Esophagus squamous epithelium (tissue), 5 donors: ENCODE data around the gene NEU4. TPM values are rescaled to one million over a fixed set of nuclear protein-coding genes. Genes with fewer than 3 reads are reported as not detected.

ENCODE experiments used
- DNase-seq: peaks from one replicate; lab custom pipeline; 2025; lab: John Stamatoyannopoulos, UW
- H3K27ac ChIP-seq, 4 donors: fragments of 200-600 bp; sonication (generic); one replicate each; pipeline ENCODE4 v1.5.1; 2016 to 2019; ENCODE audit warnings: mild to moderate bottlenecking in 1 of 4
- H3K27me3 ChIP-seq, 4 donors: fragments of 200-600 bp; sonication (generic); 1 replicate in 3 of 4; 2 replicates in 1 of 4; pipeline versions ENCODE4 v1.5.1 to v1.6.0; 2017 to 2021; ENCODE audit warnings: antibody characterized with exemption in 1 of 4
- H3K36me3 ChIP-seq, 3 donors: fragments of 200-600 bp; sonication (generic); one replicate each; pipeline ENCODE4 v1.5.1; 2016 to 2019
- H3K4me1 ChIP-seq, 3 donors: fragments of 200-600 bp; sonication (generic); one replicate each; pipeline ENCODE4 v1.5.1; 2017 to 2019
- H3K4me3 ChIP-seq, 4 donors: fragments of 200-600 bp; sonication (generic); 1 replicate in 3 of 4; 2 replicates in 1 of 4; pipeline ENCODE4 v1.5.1; 2016 to 2019; ENCODE audit warnings: mild to moderate bottlenecking in 2 of 4, moderate library complexity in 1 of 4
- H3K9me3 ChIP-seq, 3 donors: fragments of 200-600 bp; sonication (generic); one replicate each; pipeline ENCODE4 v1.5.1; 2016 to 2019
- POLR2A ChIP-seq, 4 donors: fragments of 450-650 bp; IDR thresholded peaks; one replicate each; pipeline ENCODE4 v1.6.1; 2017; ENCODE audit warnings: antibody characterized with exemption in 4 of 4, mild to moderate bottlenecking in 4 of 4, moderate library complexity in 3 of 4
- WGBS, 2 donors: methylation state at CpG; one replicate each; pipeline ENCODE4 v1.1.5; 2018; 5-methylcytosine and 5-hydroxymethylcytosine counted together
- intact Hi-C: fragments of 100-400 bp; cut with DNase I; formaldehyde crosslinking; loops from one replicate; pipeline ENCODE4 v1.15.0; 2022
- total RNA-seq, 4 donors: library from RNA; depleted of rRNA; stranded (reverse); fragments of >200 nt; gene quantifications; one replicate each; pipeline ENCODE4 v1.1.0, GENCODE V29; 2016
- TF ChIP-seq, protein P1 (sequence below), 6 experiments: fragments of 450-650 bp in 4 of 6; fragments of 200-600 bp in 2 of 6; sonication (generic) in 2 of 6; IDR thresholded peaks; one replicate each; pipeline ENCODE4 v1.5.1; 2016 to 2019; ENCODE audit warnings: antibody characterized with exemption in 6 of 6, mild to moderate bottlenecking in 4 of 6, moderate library complexity in 4 of 6
- donor health status: DM: yes; HTN: yes; CAD: no.

Gene NEU4
- total RNA-seq, 4 donors from 2014 or later = not detected

DNA sequence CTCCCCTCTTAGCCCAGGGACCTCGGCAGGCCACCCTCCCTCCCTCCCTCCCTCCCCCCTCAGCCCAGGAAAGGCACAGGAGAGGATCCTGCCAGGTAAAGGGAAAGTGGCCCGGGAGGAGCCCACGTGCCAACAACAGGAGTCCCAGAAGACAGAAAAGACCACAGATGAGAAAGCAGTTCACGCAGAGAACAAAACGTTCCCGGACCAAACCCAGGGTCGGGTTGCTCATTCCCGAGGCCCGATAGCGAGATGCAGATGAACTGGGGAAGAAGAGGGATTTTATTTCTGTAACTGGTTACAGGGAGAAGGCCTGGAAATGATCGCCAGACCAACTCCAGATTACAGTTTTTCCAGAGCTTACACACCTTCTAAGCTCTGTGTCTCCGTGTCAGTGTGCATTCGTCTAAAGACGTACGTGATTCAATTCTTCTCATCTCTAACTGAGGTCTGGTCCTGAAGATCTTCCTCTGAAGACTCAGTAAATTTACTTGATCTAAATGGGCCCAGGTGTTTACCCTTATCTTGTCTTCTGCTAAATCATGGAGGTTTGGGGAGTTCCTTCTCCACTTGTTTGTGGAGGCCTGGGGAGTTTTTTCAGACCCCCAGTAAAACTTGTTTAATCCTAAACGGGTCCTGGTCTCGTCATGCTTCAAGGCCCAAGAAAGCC is 807 bp upstream of the NEU4 start:
- Histone ChIP-seq H3K4me3 (no peak overlapping the region), H3K36me3 (no peaks in the 10 kb centered on the region), H3K27ac (no peak overlapping the region), H3K9me3 (no peaks in the 10 kb centered on the region), H3K27me3 (peaks cover 6 to 39% (median 7%) of the 10 kb centered on the region in 4 donors), H3K4me1 (peaks cover 14 to 18% (median 18%) of the 10 kb centered on the region in 3 donors)
- intact Hi-C loops = no loop called here
- WGBS, 2 donors = 67 to 72% methylated on average over 12 to 15 of the region's 17 CpGs
- no peak for DNase-seq
- no peak for TF ChIP-seq POLR2A (IDR thresholded peaks at IDR 0.05)

DNA sequence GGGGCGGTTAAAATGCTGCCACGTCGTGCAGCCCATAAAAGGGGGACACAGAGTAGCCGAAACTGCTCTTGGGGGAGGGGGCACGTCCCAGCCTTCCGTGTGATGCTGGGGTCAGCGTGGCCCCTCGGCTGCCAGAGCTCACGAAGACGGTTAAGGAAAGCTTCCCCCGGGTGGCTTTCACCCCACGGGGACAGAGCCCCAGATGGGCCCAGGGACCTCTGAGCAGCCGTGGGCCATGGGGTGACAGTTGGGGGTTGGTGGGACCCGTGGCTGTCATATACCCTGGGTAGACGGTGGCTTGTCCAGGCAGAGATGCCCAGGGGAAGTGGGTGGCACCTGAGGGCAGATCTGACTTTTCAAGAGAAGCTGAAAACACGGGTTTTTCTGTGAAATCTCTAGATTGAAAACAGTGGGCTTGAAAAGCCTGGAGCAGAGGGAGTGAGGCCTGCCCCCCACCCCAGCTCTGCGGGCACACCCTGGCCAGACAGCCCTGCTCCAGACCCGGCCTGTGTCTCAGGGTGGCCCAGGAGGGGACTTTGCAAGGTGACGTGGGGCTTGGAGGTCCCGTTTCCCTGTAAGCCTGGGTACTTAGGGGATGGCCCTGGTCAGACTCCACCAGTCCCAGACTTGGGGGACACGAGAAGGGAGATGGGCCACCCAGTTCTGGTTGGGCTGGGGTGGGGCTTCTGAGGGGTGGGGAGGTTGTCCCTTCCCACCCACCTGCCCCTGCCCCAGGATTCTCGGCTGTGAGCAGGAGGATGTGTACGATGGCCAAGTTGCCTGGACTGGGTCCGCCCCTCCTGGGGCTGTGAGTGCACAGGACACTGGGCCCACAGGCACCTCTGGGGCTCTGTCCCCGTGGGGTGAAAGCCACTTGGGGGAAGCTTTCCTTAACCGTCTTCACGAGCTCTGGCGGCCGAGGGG is 652 bp downstream of the NEU4 start:
- no peaks in the 10 kb centered on the region for H3K9me3 ChIP-seq
- peaks cover 2 to 31% (median 2%) of the 10 kb centered on the region in 4 donors for H3K27me3 ChIP-seq
- H3K36me3 ChIP-seq = no peaks in the 10 kb centered on the region
- TF ChIP-seq, protein P1, sequence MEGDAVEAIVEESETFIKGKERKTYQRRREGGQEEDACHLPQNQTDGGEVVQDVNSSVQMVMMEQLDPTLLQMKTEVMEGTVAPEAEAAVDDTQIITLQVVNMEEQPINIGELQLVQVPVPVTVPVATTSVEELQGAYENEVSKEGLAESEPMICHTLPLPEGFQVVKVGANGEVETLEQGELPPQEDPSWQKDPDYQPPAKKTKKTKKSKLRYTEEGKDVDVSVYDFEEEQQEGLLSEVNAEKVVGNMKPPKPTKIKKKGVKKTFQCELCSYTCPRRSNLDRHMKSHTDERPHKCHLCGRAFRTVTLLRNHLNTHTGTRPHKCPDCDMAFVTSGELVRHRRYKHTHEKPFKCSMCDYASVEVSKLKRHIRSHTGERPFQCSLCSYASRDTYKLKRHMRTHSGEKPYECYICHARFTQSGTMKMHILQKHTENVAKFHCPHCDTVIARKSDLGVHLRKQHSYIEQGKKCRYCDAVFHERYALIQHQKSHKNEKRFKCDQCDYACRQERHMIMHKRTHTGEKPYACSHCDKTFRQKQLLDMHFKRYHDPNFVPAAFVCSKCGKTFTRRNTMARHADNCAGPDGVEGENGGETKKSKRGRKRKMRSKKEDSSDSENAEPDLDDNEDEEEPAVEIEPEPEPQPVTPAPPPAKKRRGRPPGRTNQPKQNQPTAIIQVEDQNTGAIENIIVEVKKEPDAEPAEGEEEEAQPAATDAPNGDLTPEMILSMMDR (IDR thresholded peaks at IDR 0.05) = no peak
- no peak for TF ChIP-seq POLR2A (IDR thresholded peaks at IDR 0.05)
- WGBS, 2 donors = 66 to 67% methylated on average over 11 to 17 of the region's 29 CpGs
- peaks cover 3 to 4% (median 3%) of the 10 kb centered on the region in 3 donors for H3K4me1 ChIP-seq
- DNase-seq = no peak
- H3K27ac ChIP-seq = no peak overlapping the region
- no peak overlapping the region for H3K4me3 ChIP-seq
- intact Hi-C loops = no loop called here

DNA sequence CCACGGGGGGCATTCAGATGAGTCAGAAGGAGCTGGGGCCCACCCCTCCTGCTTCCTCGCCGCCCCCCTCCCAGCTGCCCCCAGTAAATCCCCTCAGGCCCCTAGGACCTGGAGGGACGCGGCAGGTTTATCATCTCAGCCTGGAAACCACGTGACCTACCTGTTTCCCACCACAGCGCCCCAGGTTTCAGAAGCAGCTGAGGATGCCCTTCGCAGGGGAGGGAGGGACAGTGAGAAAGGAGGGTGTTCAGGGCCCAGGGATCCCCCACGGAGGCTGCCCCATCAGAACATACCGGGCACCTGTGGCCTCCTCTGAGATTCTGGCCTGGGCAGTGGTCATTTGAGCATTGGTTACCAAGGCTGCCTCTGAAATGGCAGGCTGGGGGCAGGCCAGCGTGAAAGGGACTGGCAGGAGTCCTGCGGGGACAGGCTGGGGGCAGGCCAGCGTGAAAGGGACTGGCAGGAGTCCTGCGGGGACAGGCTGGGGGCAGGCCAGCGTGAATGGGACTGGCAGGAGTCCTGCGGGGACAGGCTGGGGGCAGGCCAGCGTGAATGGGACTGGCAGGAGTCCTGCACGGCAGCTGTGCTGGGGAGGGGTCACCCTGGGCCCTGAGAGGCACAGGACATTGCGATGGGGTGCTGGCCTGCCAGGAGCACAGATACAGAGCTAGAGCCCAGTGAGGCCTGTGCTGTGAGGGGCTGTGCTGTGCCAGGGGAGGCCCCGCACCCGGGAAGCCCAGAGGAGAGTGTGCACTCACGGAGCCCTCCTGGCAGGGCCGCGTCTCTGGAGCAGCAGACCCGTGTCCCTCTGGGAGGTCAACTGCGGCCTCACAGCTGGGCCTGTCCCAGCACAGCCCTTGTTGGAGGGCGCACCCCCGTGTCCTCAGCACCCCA is 1.6 kb downstream of the NEU4 start:
- no peak for DNase-seq
- no peak for TF ChIP-seq POLR2A (IDR thresholded peaks at IDR 0.05)
- TF ChIP-seq, protein P1 (IDR thresholded peaks at IDR 0.05) = no peak
- no peak overlapping the region for H3K4me3 ChIP-seq
- peaks cover 0 to 36% (median 0%) of the 10 kb centered on the region in 4 donors for H3K27me3 ChIP-seq
- H3K9me3 ChIP-seq = no peaks in the 10 kb centered on the region
- H3K36me3 ChIP-seq = no peaks in the 10 kb centered on the region
- WGBS, 2 donors = 60 to 75% methylated on average over 2 to 7 of the region's 28 CpGs
- no peaks in the 10 kb centered on the region for H3K4me1 ChIP-seq
- no peak overlapping the region for H3K27ac ChIP-seq
- intact Hi-C loops = no loop called here

DNA sequence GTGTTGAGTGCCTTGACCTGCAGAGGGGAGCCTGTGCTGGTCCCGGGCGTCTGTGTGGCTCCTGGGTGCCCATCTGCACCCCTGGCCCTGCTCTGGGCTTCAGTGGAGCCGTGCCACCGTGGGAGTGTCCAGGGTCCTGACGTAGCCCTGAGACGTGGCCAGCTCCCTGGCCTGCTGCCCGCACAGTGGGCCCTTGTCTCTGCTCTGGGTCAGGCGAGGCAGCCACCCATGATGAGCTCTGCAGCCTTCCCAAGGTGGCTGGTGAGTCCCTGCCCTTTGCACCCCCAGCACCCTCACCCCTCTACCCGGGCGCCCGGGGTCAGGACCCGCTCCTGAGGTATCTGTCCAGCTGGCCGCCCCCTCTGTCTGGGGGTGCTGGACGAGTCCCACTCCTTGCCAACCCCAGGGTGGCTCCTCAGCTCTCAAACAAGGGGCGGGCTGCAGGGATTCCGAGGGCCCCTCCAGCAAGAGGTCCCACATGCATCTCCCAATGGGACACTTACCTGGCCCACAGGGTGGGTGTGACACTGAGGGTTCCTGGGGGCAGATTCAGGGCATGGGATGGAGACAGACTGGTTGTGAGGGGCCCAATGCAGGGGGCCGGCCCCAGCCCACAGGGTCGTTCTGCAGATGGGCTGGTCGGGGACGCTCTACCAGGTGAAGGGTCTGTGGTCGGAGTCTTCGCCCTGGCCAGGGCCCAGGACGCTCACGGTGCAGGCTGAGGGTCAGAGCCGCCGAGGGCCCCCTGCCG is 2.4 kb downstream of the NEU4 start:
- no peak overlapping the region for H3K27ac ChIP-seq
- H3K36me3 ChIP-seq = no peaks in the 10 kb centered on the region
- TF ChIP-seq POLR2A (IDR thresholded peaks at IDR 0.05) = no peak
- TF ChIP-seq, protein P1 (IDR thresholded peaks at IDR 0.05) = no peak
- no peak for DNase-seq
- H3K9me3 ChIP-seq = no peaks in the 10 kb centered on the region
- H3K4me3 ChIP-seq = no peak overlapping the region
- no peaks in the 10 kb centered on the region for H3K4me1 ChIP-seq
- peaks cover 0 to 45% (median 0%) of the 10 kb centered on the region in 4 donors for H3K27me3 ChIP-seq
- WGBS, 2 donors = 76% methylated on average over 17 of the region's 27 CpGs; no CpG with 5 or more reads in 1 of the 2 donors
- intact Hi-C loops = no loop called here
